NCI-H2029 (cell line): Measurements from ENCODE around the gene IGFBP6.
A peak's percentile ranks its signal among the peaks of the same experiment; 100 is the strongest.
"Not testable (repeated sequence)": the region's sequence is repeated elsewhere in the genome, so short reads cannot be mapped to it uniquely, and the experiment has no call there.

Source experiments
- DNase-seq: peaks from one replicate; lab custom pipeline; 2025; lab: John Stamatoyannopoulos, UW

The IGFBP6 gene

GRCh38 chr12:53096759-53097158 lies 708 bp upstream of the IGFBP6 start:
- no peak for DNase-seq

GRCh38 chr12:53097207-53097563 lies 282 bp upstream of the IGFBP6 start:
- no peak for DNase-seq

- DNase-seq, result no peak
These were observed 1.0 kb downstream of the IGFBP6 start for GRCh38 chr12:53098354-53098981.

- peak; percentile 54 for DNase-seq
These were observed 1.8 kb downstream of the IGFBP6 start for GRCh38 chr12:53099071-53099882.

- no peak for DNase-seq
These were observed 3.1 kb downstream of the IGFBP6 start for GRCh38 chr12:53100466-53101151.

GRCh38 chr12:53101266-53101665 lies 3.8 kb downstream of the IGFBP6 start:
- no peak for DNase-seq

DNA sequence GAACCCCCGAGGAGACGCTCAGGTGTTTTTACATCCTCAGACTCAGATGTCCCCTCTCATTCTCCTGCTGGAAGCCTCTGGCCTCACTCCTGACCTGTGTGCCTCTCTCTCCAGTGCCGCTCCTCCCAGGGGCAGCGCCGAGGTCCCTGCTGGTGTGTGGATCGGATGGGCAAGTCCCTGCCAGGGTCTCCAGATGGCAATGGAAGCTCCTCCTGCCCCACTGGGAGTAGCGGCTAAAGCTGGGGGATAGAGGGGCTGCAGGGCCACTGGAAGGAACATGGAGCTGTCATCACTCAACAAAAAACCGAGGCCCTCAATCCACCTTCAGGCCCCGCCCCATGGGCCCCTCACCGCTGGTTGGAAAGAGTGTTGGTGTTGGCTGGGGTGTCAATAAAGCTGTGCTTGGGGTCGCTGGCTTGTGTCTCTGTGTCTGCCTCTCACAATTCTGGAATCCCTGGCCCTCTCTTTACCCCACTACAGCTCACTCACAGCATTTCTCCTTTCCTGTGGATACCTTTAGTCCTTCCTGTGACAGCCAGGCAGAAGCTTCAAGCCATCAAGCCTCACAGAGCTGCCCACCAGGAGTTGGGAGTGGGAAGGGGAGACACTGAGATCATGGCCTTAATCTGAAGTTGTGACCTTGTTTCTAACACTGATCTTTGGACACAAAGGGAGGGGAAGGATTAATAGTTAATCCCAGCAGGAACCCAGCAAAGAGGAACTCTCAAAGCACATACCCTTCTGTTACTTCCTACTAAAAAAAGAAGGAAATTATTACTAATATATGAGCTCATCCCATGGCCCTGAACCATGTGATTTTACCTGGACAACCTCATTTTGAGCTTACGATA lies 4.7 kb downstream of the IGFBP6 start:
- DNase-seq, result no peak

GRCh38 chr12:53102883-53103807 lies 5.7 kb downstream of the IGFBP6 start, which contains the start of gene SOAT2:
Gene SOAT2, plus strand, starts transcription at chr12:53103486. Its CDS starts 92 bp downstream, at chr12:53103578.
- DNase-seq, result no peak

- no peak for DNase-seq
These were observed 6.4 kb downstream of the IGFBP6 start for GRCh38 chr12:53103860-53104305.

GRCh38 chr12:53105256-53105655 lies 7.8 kb downstream of the IGFBP6 start:
- no peak for DNase-seq

DNA sequence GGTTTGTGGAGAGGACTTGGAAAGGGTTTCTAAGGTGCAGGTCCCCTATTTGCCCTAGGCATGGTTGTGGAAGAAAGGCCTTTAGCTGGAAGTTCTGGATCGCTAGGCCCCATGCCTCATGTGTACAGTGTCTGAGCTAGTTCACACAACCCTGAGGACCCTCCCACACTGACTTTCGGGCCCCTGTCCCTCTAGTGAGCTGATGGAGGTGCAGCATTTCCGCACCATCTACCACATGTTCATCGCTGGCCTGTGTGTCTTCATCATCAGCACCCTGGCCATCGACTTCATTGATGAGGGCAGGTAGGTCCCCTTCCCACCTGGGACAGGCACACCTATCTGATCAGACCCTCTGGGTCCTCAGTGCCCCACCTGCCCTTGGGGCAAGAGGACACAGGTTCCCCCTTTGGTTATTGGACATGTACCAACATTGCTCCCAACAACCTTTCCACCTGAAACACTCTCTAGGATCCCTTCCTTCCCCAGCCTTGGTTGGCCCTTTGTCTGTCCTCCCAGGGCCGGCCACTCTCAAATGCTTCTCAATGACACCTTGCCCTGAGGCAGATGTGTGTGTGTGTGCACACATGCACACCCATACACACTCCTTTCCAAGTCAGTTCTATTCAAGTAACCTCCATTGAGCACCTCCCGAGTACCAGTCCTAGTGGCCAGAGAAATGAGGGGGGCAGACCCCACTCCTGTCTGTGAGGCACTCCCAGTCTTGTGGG lies 8.4 kb downstream of the IGFBP6 start:
- DNase-seq, result no peak

DNA sequence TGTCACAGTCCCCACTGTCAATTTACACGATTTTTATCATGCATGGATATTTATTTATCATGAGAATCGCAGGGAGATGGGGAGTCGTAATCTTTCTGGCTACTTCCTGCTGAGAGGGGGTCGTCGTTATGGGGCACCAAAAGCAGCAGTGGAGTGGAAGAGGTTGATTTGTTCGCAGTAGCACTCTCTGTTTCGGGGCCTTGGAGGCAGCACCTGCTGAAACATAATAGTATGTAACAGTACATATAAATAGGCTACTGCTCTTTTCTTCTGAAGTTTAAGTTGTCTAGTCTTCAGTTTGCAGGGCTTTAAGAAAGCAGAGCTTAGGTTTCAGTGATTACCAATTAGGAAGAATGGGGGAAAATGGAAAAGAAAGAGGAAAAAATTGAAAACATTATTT lies 9.7 kb downstream of the IGFBP6 start:
- no peak for DNase-seq

DNA sequence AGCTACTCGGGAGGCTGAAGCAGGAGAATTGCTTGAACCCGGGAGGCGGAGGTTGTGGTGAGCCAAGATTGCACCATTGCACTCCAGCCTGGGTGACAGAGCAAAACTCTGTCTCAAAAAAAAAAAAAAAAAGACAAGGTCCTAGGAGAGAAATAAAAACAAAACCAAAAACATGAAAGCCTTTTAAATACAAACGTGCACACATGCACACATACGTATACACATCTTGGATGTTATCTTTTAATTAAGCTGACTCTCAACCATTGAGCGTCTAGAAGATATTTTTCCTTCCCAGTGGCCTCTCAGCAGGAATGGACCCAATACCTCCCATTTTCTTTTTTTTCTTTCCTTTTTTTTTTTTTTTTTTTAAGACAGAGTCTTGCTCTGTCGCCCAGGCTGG lies 15.0 kb downstream of the IGFBP6 start:
- DNase-seq, result not testable (repeated sequence)

GRCh38 chr12:53113136-53113705 lies 15.8 kb downstream of the IGFBP6 start:
- no peak for DNase-seq

DNA sequence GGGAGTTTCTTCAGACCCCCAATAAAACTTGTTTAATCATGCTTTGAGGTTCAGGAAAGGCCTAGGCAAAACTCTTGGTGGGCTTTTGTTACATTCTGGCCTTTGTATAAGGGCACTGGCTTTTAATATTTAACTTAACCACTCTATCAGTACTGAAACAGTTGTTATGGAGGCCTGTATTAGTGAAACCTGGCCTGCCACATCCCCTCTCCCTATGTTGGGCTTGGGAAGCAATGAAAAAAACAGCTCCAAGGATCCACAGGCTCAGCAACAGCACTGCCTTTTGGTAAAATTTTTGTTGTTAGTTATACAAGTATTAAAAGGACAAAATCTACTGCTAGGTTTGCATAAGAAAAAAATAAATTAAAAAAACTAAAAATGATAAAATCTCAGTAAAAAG lies 16.5 kb downstream of the IGFBP6 start:
- DNase-seq, result no peak

GRCh38 chr12:53115112-53115890 lies 17.8 kb downstream of the IGFBP6 start:
- no peak for DNase-seq

DNA sequence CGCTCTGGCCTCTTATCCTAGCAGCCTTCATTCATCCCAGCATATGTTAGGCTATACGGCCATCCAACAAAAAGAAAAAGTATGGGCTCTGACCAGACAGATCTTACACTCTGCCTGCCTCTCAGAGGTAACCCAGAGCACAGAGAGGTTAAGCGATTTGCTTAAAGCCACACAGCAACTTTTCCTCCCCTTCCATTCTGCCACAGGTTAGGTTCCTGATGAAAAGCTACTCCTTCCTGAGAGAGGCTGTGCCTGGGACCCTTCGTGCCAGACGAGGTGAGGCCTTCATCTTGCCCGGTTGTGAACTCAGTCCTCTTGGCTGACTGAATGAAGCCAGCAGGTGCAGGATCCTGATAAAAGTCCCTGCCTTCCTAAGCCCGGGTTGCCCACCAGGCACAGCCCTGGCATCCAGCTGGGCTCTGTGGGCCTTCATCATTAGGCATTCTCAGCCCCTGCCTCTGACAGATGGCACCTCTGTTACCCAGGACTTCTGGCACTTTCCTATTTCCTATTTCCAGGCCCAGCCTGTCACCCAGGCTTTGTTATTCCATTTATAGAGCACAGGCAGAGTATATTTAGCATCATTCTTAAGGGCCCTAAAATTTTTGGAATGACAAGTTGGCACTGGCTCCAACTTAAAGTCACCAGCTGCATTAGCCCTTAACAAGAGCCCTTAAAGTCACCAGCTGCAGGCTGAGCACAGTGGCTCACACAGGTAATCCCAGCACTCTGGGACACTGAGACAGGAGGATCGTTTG lies 18.6 kb downstream of the IGFBP6 start:
- DNase-seq, result no peak

GRCh38 chr12:53118751-53119300 lies 21.4 kb downstream of the IGFBP6 start:
- DNase-seq, result no peak
